ENCODE results near the gene PTPRA. TPM values are rescaled to one million over a fixed set of nuclear protein-coding genes. Genes with fewer than 3 reads are reported as not detected.
"Not testable (repeated sequence)": the region's sequence is repeated elsewhere in the genome, so short reads cannot be mapped to it uniquely, and the experiment has no call there.

Gene PTPRA
- total and polyA plus RNA-seq, 2 donors (not counting 1 experiment from before 2014, with no cell fraction given): 32.1 to 64.2 TPM

DNA sequence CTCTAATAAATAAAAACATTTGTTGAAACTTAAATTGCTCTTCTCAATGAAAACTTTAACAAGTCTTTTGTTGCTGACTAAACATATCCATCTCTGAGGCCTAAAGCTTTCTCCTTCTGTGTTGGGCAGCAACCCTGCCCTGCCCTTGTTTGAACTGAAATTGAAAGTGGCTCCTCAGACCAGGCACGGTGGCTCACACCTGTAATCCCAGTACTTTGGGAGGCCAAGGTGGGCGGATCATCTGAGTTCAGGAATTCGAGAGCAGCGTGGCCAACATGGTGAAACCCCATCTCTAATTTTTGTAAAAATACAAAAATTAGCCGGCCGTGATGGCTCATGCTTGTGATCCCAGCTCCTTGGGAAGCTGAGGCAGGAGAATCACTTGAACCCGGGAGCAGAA, 140.9 kb downstream of the PTPRA start:
- Mint-ChIP-seq H3K9me3 (ENCODE audit: insufficient read depth) (no peaks in the 10 kb centered on the region), H3K27ac (no peak overlapping the region), H3K4me3 (no peak overlapping the region), H3K27me3 (no peaks in the 10 kb centered on the region), H3K4me1 (no peaks in the 10 kb centered on the region)
- CTCF ChIA-PET: no interaction called here
- no peak overlapping the region for H3K4me3 ChIP-seq (ENCODE audit: control extremely low read depth in 1 of 5, extremely low read depth in 1 of 5, insufficient read depth in 1 of 5, low read depth in 2 of 5, low read length in 4 of 5)
- 96% methylated on average over 6 of the region's 7 CpGs for WGBS (ENCODE audit: insufficient coverage)
- no peaks in the 10 kb centered on the region for H4K20me1 ChIP-seq (ENCODE audit: control insufficient read depth, insufficient read depth, low read length, poor library complexity, severe bottlenecking)
- no peak overlapping the region for H3K27ac ChIP-seq (ENCODE audit: low read length in 2 of 2)
- H3K36me3 ChIP-seq (replicated peaks in 1 of 2; ENCODE audit: control extremely low read depth in 1 of 2, control insufficient read depth in 1 of 2, extremely low read depth in 1 of 2, insufficient read depth in 2 of 2, low read length in 1 of 2): peaks cover 4 to 34% of the 10 kb centered on the region in 2 experiments
- POLR2A ChIA-PET: no interaction called here
- intact Hi-C loops (cut with micrococcal nuclease): no loop called here
- TF ChIP-seq EZH2 (IDR thresholded peaks at IDR 0.05; ENCODE audit: borderline replicate concordance, insufficient read depth, low read depth, low read length, poor library complexity, severe bottlenecking): no peak
- TF ChIP-seq, protein P1, sequence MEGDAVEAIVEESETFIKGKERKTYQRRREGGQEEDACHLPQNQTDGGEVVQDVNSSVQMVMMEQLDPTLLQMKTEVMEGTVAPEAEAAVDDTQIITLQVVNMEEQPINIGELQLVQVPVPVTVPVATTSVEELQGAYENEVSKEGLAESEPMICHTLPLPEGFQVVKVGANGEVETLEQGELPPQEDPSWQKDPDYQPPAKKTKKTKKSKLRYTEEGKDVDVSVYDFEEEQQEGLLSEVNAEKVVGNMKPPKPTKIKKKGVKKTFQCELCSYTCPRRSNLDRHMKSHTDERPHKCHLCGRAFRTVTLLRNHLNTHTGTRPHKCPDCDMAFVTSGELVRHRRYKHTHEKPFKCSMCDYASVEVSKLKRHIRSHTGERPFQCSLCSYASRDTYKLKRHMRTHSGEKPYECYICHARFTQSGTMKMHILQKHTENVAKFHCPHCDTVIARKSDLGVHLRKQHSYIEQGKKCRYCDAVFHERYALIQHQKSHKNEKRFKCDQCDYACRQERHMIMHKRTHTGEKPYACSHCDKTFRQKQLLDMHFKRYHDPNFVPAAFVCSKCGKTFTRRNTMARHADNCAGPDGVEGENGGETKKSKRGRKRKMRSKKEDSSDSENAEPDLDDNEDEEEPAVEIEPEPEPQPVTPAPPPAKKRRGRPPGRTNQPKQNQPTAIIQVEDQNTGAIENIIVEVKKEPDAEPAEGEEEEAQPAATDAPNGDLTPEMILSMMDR (IDR thresholded peaks at IDR 0.05): no peak
- H3K9me3 ChIP-seq (ENCODE audit: control extremely low read depth in 1 of 3, control insufficient read depth in 2 of 3, insufficient read depth in 1 of 3, low read length in 2 of 3): no peaks in the 10 kb centered on the region
- H2AFZ ChIP-seq (ENCODE audit: insufficient read depth, low read depth, low read length, poor library complexity, severe bottlenecking): no peak overlapping the region
- DNase-seq: no peak
- no peaks in the 10 kb centered on the region for H3K79me2 ChIP-seq (ENCODE audit: control insufficient read depth, insufficient read depth, low read length)
- H3K4me2 ChIP-seq (replicated peaks; ENCODE audit: low read depth, low read length, poor library complexity, severe bottlenecking): no peak overlapping the region
- no peaks in the 10 kb centered on the region for H3K27me3 ChIP-seq (replicated peaks in 1 of 4; ENCODE audit: control extremely low read depth in 1 of 4, control insufficient read depth in 3 of 4, insufficient read depth in 4 of 4, low read length in 3 of 4)
- H3K4me1 ChIP-seq (ENCODE audit: control insufficient read depth in 2 of 2, insufficient read depth in 2 of 2, low read length in 2 of 2): no peaks in the 10 kb centered on the region
- H3K9ac ChIP-seq (ENCODE audit: low read length): no peak overlapping the region
- no peak for ATAC-seq (ENCODE audit: low read depth)

DNA sequence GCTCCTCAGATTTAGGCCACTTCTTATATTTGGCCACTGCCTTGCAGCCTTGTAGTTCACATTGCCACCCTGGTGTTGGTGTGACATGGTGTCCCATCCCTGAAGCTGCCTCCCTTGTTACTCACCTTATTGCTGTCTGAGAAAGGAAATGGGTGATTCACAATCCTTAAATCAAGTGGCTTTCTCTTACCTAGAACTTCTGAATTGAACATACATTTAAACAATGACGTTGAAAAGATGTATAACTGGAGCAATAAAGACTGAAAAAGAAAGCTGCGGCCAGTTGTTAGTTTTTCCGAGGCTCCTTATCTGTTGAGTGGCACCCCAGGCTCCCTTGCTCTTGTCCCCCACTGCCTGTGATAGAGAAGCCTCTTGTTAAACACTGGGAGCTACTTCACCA, 141.4 kb downstream of the PTPRA start:
- Mint-ChIP-seq H3K27ac (no peak overlapping the region), H3K4me3 (no peak overlapping the region), H3K27me3 (no peaks in the 10 kb centered on the region), H3K4me1 (no peaks in the 10 kb centered on the region), H3K9me3 (ENCODE audit: insufficient read depth) (no peaks in the 10 kb centered on the region)
- no peak overlapping the region for H3K27ac ChIP-seq (ENCODE audit: low read length in 2 of 2)
- H3K79me2 ChIP-seq (ENCODE audit: control insufficient read depth, insufficient read depth, low read length): no peaks in the 10 kb centered on the region
- CTCF ChIA-PET: no interaction called here
- peaks cover 2 to 30% of the 10 kb centered on the region in 2 experiments for H3K36me3 ChIP-seq (replicated peaks in 1 of 2; ENCODE audit: control extremely low read depth in 1 of 2, control insufficient read depth in 1 of 2, extremely low read depth in 1 of 2, insufficient read depth in 2 of 2, low read length in 1 of 2)
- no peak for ATAC-seq (ENCODE audit: low read depth)
- no peaks in the 10 kb centered on the region for H3K4me1 ChIP-seq (ENCODE audit: control insufficient read depth in 2 of 2, insufficient read depth in 2 of 2, low read length in 2 of 2)
- 100% methylated on average over 2 of the region's 3 CpGs for WGBS (ENCODE audit: insufficient coverage)
- no peaks in the 10 kb centered on the region for H3K27me3 ChIP-seq (replicated peaks in 1 of 4; ENCODE audit: control extremely low read depth in 1 of 4, control insufficient read depth in 3 of 4, insufficient read depth in 4 of 4, low read length in 3 of 4)
- H3K4me2 ChIP-seq (replicated peaks; ENCODE audit: low read depth, low read length, poor library complexity, severe bottlenecking): no peak overlapping the region
- H3K4me3 ChIP-seq (ENCODE audit: control extremely low read depth in 1 of 5, extremely low read depth in 1 of 5, insufficient read depth in 1 of 5, low read depth in 2 of 5, low read length in 4 of 5): no peak overlapping the region
- POLR2A ChIA-PET: interaction anchor here (0.6 kb wide), 1 partner anchor 61 kb away, joined by 3 read pairs; no protein-coding TSS in a partner anchor
- H4K20me1 ChIP-seq (ENCODE audit: control insufficient read depth, insufficient read depth, low read length, poor library complexity, severe bottlenecking): no peaks in the 10 kb centered on the region
- H3K9ac ChIP-seq (ENCODE audit: low read length): no peak overlapping the region
- TF ChIP-seq, protein P1 (IDR thresholded peaks at IDR 0.05): no peak
- H2AFZ ChIP-seq (ENCODE audit: insufficient read depth, low read depth, low read length, poor library complexity, severe bottlenecking): no peak overlapping the region
- no peak for DNase-seq
- no peaks in the 10 kb centered on the region for H3K9me3 ChIP-seq (ENCODE audit: control extremely low read depth in 1 of 3, control insufficient read depth in 2 of 3, insufficient read depth in 1 of 3, low read length in 2 of 3)
- intact Hi-C loops (cut with micrococcal nuclease): no loop called here

DNA sequence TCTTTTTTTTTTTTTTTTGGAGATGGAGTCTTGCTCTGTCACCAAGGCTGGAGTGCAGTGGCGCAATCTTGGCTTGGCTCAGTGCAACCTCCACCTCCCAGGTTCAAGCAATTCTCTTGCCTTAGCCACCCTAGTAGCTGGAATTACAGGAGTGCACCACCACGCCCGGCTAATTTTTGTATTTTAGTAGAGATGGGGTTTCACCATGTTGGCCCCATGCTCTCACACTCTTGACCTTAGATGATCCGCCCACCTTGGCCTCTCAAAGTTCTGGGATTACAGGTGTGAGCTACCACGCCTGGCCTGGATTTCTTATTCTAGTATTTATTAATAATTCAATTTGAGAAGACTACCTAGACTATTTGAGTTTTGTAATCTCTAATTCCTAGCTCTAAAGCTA, 142.0 kb downstream of the PTPRA start:
- H3K27ac Mint-ChIP-seq; H3K4me1 ChIP-seq (ENCODE audit: control insufficient read depth in 2 of 2, insufficient read depth in 2 of 2, low read length in 2 of 2); H3K4me2 ChIP-seq (replicated peaks; ENCODE audit: low read depth, low read length, poor library complexity, severe bottlenecking); H3K9ac ChIP-seq (ENCODE audit: low read length); DNase-seq; H3K9me3 ChIP-seq (ENCODE audit: control extremely low read depth in 1 of 3, control insufficient read depth in 2 of 3, insufficient read depth in 1 of 3, low read length in 2 of 3); H3K27ac ChIP-seq (ENCODE audit: low read length in 2 of 2); H3K27me3 Mint-ChIP-seq; H3K27me3 ChIP-seq (replicated peaks in 1 of 4; ENCODE audit: control extremely low read depth in 1 of 4, control insufficient read depth in 3 of 4, insufficient read depth in 4 of 4, low read length in 3 of 4); H3K79me2 ChIP-seq (ENCODE audit: control insufficient read depth, insufficient read depth, low read length); ATAC-seq (ENCODE audit: low read depth); CTCF ChIA-PET; H4K20me1 ChIP-seq (ENCODE audit: control insufficient read depth, insufficient read depth, low read length, poor library complexity, severe bottlenecking); intact Hi-C loops (cut with micrococcal nuclease); H2AFZ ChIP-seq (ENCODE audit: insufficient read depth, low read depth, low read length, poor library complexity, severe bottlenecking); H3K4me1 Mint-ChIP-seq; H3K4me3 ChIP-seq (ENCODE audit: control extremely low read depth in 1 of 5, extremely low read depth in 1 of 5, insufficient read depth in 1 of 5, low read depth in 2 of 5, low read length in 4 of 5); H3K9me3 Mint-ChIP-seq (ENCODE audit: insufficient read depth); POLR2A ChIA-PET; H3K4me3 Mint-ChIP-seq: not testable (repeated sequence)
- WGBS (ENCODE audit: insufficient coverage): no CpG with 5 or more reads among the region's 5 CpGs
- H3K36me3 ChIP-seq (replicated peaks in 1 of 2; ENCODE audit: control extremely low read depth in 1 of 2, control insufficient read depth in 1 of 2, extremely low read depth in 1 of 2, insufficient read depth in 2 of 2, low read length in 1 of 2): peaks cover 2 to 27% of the 10 kb centered on the region in 2 experiments
